IPS-18c (cell line): ENCODE data around the gene TEPSIN.

Experiments
- H3K4me3 ChIP-seq: 2 replicates; pipeline ENCODE4 v1.7.0; 2013; ENCODE audit warnings: low read depth, mild to moderate bottlenecking, low read length, moderate library complexity; ENCODE audit not compliant: insufficient read depth
- H3K9me3 ChIP-seq: one replicate; pipeline ENCODE4 v1.6.1; 2013; ENCODE audit warnings: mild to moderate bottlenecking, low read length, moderate library complexity; ENCODE audit not compliant: control insufficient read depth, insufficient read depth

Gene TEPSIN

GRCh38 chr17:81188491-81188840 is 50.4 kb downstream of the TEPSIN start:
- Histone ChIP-seq H3K4me3 (no peak overlapping the region), H3K9me3 (peaks cover 2% of the 10 kb centered on the region)

- Histone ChIP-seq H3K9me3 (peaks cover 2% of the 10 kb centered on the region), H3K4me3 (no peak overlapping the region)
Measured at GRCh38 chr17:81187586-81188490, 51.0 kb downstream of the TEPSIN start.

DNA sequence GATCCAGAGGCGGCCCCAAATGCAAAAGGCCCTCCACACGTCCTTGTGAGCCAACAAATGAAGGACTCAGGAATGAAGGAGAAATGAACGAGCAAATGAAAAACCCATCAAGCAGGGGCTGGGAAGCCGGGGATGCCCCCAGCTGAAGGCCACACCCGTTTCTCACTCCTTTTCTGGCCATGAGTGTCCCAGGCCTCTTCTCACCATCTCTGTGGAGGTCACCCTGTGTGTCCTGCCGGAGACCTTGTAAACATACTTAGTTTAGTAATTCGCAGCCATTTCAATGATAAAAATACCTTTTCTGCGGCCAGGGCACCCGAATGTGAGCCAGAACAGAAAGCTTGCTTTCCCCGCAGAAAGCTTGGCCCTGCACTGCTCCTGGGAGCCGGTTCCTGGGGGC is 51.7 kb downstream of the TEPSIN start:
- peaks cover 2% of the 10 kb centered on the region for H3K9me3 ChIP-seq
- H3K4me3 ChIP-seq, result no peak overlapping the region

- Histone ChIP-seq H3K9me3 (peaks cover 2% of the 10 kb centered on the region), H3K4me3 (no peak overlapping the region)
Measured at GRCh38 chr17:81186203-81186602, 52.7 kb downstream of the TEPSIN start.

- Histone ChIP-seq H3K4me3 (no peak overlapping the region), H3K9me3 (peaks cover 2% of the 10 kb centered on the region)
Measured at GRCh38 chr17:81184555-81184954, 54.3 kb downstream of the TEPSIN start.

DNA sequence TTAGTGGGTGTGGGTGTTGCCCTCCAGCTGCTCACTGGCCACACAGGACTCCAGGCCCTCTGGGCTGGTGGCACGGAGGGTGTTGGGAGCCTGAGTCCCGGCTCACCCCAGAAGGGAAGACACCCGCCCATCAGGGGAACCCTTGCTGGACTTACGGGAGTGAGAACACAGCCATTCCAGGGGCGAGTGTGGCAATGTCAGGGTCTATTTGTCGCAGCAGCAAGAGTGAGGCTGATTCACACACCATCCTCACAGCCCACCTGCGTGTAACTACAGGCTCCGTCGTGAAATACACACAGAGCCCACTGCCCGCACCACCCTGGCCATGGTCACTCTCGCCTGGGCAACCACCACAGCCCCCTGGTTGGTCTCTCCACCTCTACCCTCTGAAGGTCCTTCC is 55.0 kb downstream of the TEPSIN start:
- Histone ChIP-seq H3K9me3 (peaks cover 2% of the 10 kb centered on the region), H3K4me3 (no peak overlapping the region)

DNA sequence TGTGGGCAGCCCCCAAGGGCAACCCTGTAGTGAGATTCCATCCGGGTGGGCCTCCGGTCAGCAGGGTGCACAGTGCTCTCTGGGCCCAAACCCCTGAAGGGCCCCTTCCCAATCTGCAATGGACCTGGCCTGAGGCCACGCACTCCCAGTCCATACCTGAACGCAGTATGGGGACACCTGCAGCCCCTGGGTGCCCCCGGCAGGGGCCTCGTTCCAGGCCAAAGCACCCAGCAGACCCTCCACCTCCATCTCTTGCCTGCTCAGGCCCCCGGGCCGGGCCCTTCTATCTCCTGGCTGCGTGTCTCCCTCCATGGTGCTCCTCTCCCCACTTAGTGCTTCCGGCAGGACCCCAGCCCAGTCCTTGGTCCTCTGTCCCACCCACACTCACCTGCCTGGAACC is 55.5 kb downstream of the TEPSIN start:
- Histone ChIP-seq H3K4me3 (no peak overlapping the region), H3K9me3 (peaks cover 2% of the 10 kb centered on the region)

GRCh38 chr17:81182596-81182995 is 56.3 kb downstream of the TEPSIN start:
- Histone ChIP-seq H3K9me3 (peaks cover 2% of the 10 kb centered on the region), H3K4me3 (no peak overlapping the region)

DNA sequence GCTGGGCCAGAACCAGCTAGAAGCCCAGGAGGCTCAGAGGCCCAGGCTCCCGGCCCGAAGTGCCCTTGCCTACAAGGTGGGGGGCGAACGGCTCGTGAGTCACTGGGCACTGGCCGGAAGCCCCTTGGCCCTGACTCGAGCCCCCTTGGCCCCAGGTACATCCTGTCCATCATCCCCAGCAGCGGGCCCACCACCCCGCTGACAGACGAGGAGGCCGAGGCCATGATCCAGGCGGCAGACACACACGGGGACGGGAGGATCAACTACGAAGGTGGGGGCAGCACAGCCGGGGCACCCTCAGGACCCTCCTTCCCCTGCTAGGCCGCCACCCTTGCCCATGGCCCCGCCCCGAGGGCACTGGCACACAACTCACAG is 57.1 kb downstream of the TEPSIN start:
- H3K9me3 ChIP-seq, result peaks cover 2% of the 10 kb centered on the region
- H3K4me3 ChIP-seq, result no peak overlapping the region

DNA sequence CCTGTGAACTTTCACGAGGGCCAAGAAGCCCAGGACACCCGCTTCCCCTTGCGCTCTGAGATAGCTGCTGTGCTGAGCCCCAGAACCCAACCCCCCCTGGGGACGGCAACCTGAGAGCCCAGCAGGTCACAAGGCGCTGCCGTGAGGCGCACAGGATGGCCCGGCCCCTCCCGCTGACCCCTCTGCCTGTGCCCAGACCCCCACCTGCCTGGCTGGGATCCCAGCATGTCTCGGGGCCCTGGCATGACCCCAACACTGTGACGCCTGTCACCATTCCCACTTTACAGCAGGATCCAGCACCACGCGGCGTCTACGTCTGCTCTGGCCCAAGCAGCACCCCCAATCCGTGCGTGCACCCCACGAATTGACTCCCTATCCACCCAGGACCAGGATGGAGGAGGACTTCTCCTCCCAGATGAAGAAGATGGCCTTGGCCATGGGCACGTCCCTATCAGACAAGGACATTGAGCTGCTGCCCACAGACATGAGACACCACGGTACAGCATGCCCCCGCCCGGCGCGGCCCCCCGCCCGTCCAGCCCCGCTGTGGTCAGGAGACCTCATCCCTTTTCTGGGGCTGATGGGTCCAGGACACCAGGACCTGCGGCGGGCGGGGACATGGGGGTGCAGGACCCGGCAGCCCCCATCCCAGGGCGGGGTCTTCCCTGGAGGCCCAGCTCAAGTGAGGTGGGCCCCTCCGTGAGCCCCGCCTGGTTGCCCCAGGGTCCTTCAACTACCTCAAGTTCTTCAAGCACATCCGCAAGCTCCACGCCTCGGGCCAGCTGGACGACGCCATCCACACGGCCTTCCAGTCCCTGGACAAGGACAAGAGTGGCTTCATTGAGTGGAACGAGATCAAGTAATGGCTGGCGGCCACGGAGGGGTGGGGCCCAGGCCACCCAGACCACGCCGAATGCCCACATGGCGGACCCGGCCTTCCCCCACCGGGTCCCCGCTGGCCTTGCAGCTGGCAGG is 57.7 kb downstream of the TEPSIN start:
- H3K4me3 ChIP-seq, result no peak overlapping the region
- H3K9me3 ChIP-seq, result peaks cover 2% of the 10 kb centered on the region

- Histone ChIP-seq H3K9me3 (peaks cover 2% of the 10 kb centered on the region), H3K4me3 (no peak overlapping the region)
Measured at GRCh38 chr17:81179861-81180260, 59.0 kb downstream of the TEPSIN start.

DNA sequence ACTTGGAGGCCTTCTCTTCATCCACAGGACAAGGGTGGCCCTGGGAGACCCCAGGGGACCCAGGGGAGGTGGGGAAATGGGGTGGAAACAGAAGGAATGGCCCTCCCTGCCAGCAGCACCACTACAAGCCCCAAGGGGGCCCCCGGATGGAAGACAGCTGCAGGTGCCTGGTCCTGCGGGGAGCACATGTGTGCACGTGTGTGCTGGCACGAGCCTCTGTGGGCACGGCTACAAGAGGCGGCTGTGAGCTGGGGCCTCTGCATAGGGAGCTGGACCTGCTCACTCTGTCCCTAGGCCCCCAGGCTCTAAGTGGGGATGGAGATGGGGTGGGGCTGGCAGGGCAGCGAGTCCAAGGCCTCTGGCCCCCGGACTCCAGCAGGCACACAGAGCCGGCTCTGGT is 59.6 kb downstream of the TEPSIN start:
- H3K4me3 ChIP-seq, result no peak overlapping the region
- no peaks in the 10 kb centered on the region for H3K9me3 ChIP-seq
